H1 (cell line): ENCODE data around the gene SAA1. TPM values are rescaled to one million over a fixed set of nuclear protein-coding genes. Genes with fewer than 3 reads are reported as not detected.
A peak's percentile ranks its signal among the peaks of the same experiment; 100 is the strongest.

ENCODE experiments used
- CTCF ChIA-PET: fragments of 300-600 bp; sonication (Branson Sonifier 250); formaldehyde crosslinking; loops from one replicate; lab custom pipeline; 2021; ENCODE audit not compliant: partially characterized antibody; lab: Charles Lee
- POLR2A ChIA-PET: fragments of 300-600 bp; sonication (Branson Sonifier 250); formaldehyde crosslinking; loops from one replicate; lab custom pipeline; 2021; ENCODE audit warnings: inconsistent platforms; ENCODE audit not compliant: partially characterized antibody; lab: Charles Lee
- DNase-seq, 2 experiments: peaks; one replicate each; pipeline versions ENCODE4 v3.0.0 to v3.0.0-alpha.2; 2010 to 2022; ENCODE audit warnings: low spot score in 2 of 2, low read depth in 1 of 2, mixed read lengths in 1 of 2
- FAIRE-seq: peaks from 2 replicates; lab custom pipeline; 2011; peaks lifted over from hg19 to GRCh38; lab: Jason Lieb, UNC
- H2AFZ ChIP-seq: 2 replicates; pipeline ENCODE4 v1.8.1; 2012; ENCODE audit warnings: low read length, inconsistent platforms
- H2AK5ac ChIP-seq: 2 replicates; pipeline ENCODE4 v1.6.1; 2013; ENCODE audit warnings: low read depth, low read length
- H2BK120ac ChIP-seq: replicated peaks from 2 replicates; pipeline ENCODE3; 2013; ENCODE audit warnings: low read depth, low read length, inconsistent platforms
- H2BK12ac ChIP-seq: 2 replicates; pipeline ENCODE4 v1.6.1; 2013; ENCODE audit warnings: low read depth, low read length
- H2BK15ac ChIP-seq: 2 replicates; pipeline ENCODE4 v1.6.1; 2013; ENCODE audit warnings: low read length
- H2BK20ac ChIP-seq: 2 replicates; pipeline ENCODE4 v1.6.1; 2013; ENCODE audit warnings: low read length
- H2BK5ac ChIP-seq: 2 replicates; pipeline ENCODE4 v1.6.1; 2013; ENCODE audit warnings: low read depth, low read length
- H3K14ac ChIP-seq: 2 replicates; pipeline ENCODE4 v1.6.1; 2013; ENCODE audit warnings: inconsistent platforms; ENCODE audit not compliant: insufficient read length
- H3K18ac ChIP-seq: 2 replicates; pipeline ENCODE4 v1.6.1; 2013; ENCODE audit warnings: low read length; ENCODE audit errors: extremely low read depth
- H3K23ac ChIP-seq: 2 replicates; pipeline ENCODE4 v1.6.1; 2013; ENCODE audit warnings: inconsistent platforms; ENCODE audit not compliant: insufficient read length
- H3K23me2 ChIP-seq: 2 replicates; pipeline ENCODE4 v1.6.1; 2013; ENCODE audit warnings: low read depth, low read length
- H3K27ac ChIP-seq: 2 replicates; pipeline ENCODE4 v1.6.1; 2011; ENCODE audit warnings: low read depth, low read length, inconsistent platforms
- H3K27me3 ChIP-seq, 4 experiments: replicated peaks in 1 of 4; 1 replicate in 1 of 4; 2 replicates in 3 of 4; pipeline versions ENCODE4 v1.6.1 to v1.8.1; 2011 to 2013; ENCODE audit warnings: low read length in 3 of 4, mild to moderate bottlenecking in 3 of 4, inconsistent platforms in 2 of 4, mixed read lengths in 2 of 4, moderate library complexity in 1 of 4; ENCODE audit not compliant: control insufficient read depth in 3 of 4, insufficient read depth in 3 of 4; ENCODE audit errors: extremely low read depth in 1 of 4
- H3K36me3 ChIP-seq, 4 experiments: 2 replicates each; pipeline versions ENCODE4 v1.6.1 to v1.8.1; 2011 to 2013; ENCODE audit warnings: mild to moderate bottlenecking in 4 of 4, low read length in 3 of 4, moderate library complexity in 2 of 4, control low read depth in 1 of 4, inconsistent platforms in 1 of 4; ENCODE audit not compliant: insufficient read depth in 4 of 4, control insufficient read depth in 2 of 4
- H3K4ac ChIP-seq: replicated peaks from 2 replicates; pipeline ENCODE3; 2013; ENCODE audit warnings: low read length, low read depth, mixed read lengths, inconsistent platforms; ENCODE audit not compliant: insufficient read length
- H3K4me1 ChIP-seq, 4 experiments: replicated peaks in 1 of 4; 1 replicate in 1 of 4; 2 replicates in 3 of 4; pipeline versions ENCODE4 v1.6.1 to v1.8.1; 2011 to 2013; ENCODE audit warnings: low read length in 3 of 4, inconsistent platforms in 2 of 4, mixed read lengths in 1 of 4; ENCODE audit not compliant: insufficient read depth in 4 of 4, control insufficient read depth in 3 of 4
- H3K4me2 ChIP-seq, 2 experiments: 2 replicates each; pipeline versions ENCODE4 v1.6.1 to v1.8.1; 2011 to 2013; ENCODE audit warnings: low read depth in 2 of 2, low read length in 2 of 2, control low read depth in 1 of 2, inconsistent platforms in 1 of 2, mild to moderate bottlenecking in 1 of 2; ENCODE audit not compliant: insufficient read depth in 1 of 2
- H3K4me3 ChIP-seq, 4 experiments: fragments of 200-600, 300-600 bp in 1 of 4; sonication (generic), shearing (Covaris generic), sonication (Bioruptor Twin) in 1 of 4; 2 replicates each; pipeline versions ENCODE4 v1.5.1 to v1.8.1; 2011 to 2016; ENCODE audit warnings: low read length in 4 of 4, low read depth in 3 of 4, control low read depth in 2 of 4, inconsistent platforms in 2 of 4, mild to moderate bottlenecking in 2 of 4, mixed read lengths in 1 of 4, moderate library complexity in 1 of 4; ENCODE audit not compliant: insufficient read depth in 2 of 4; ENCODE audit errors: extremely low read depth in 1 of 4
- H3K56ac ChIP-seq: replicated peaks from 2 replicates; pipeline ENCODE3; 2013; ENCODE audit warnings: low read depth, mild to moderate bottlenecking, mixed read lengths, low read length, inconsistent platforms; ENCODE audit not compliant: insufficient read length
- H3K79me1 ChIP-seq: 2 replicates; pipeline ENCODE4 v1.6.1; 2013; ENCODE audit warnings: low read depth, low read length, control low read depth
- H3K79me2 ChIP-seq, 2 experiments: 2 replicates each; pipeline versions ENCODE4 v1.6.1 to v1.8.1; 2012 to 2013; ENCODE audit warnings: low read length in 2 of 2, mild to moderate bottlenecking in 2 of 2, inconsistent platforms in 1 of 2; ENCODE audit not compliant: insufficient read depth in 2 of 2, control insufficient read depth in 1 of 2
- H3K9ac ChIP-seq, 4 experiments: replicated peaks in 1 of 4; 1 replicate in 1 of 4; 2 replicates in 3 of 4; pipeline versions ENCODE4 v1.6.1 to v1.8.1; 2011 to 2013; ENCODE audit warnings: low read depth in 3 of 4, low read length in 3 of 4, control low read depth in 2 of 4, mild to moderate bottlenecking in 2 of 4, moderate library complexity in 2 of 4, inconsistent platforms in 1 of 4; ENCODE audit errors: extremely low read depth in 1 of 4
- H3K9me3 ChIP-seq, 2 experiments: 2 replicates each; pipeline versions ENCODE4 v1.6.1 to v1.8.1; 2012 to 2013; ENCODE audit warnings: mild to moderate bottlenecking in 2 of 2, moderate library complexity in 2 of 2, control low read depth in 1 of 2, inconsistent platforms in 1 of 2, low read depth in 1 of 2, low read length in 1 of 2, mixed read lengths in 1 of 2; ENCODE audit not compliant: insufficient read depth in 2 of 2
- H4K20me1 ChIP-seq, 2 experiments: replicated peaks in 1 of 2; 2 replicates each; pipeline versions ENCODE3 to v1.8.1; 2011 to 2013; ENCODE audit warnings: inconsistent platforms in 2 of 2, low read length in 2 of 2, mild to moderate bottlenecking in 1 of 2; ENCODE audit not compliant: insufficient read depth in 2 of 2, control insufficient read depth in 1 of 2
- H4K5ac ChIP-seq: 2 replicates; pipeline ENCODE4 v1.6.1; 2013; ENCODE audit warnings: low read length, low read depth, mixed read lengths, inconsistent platforms; ENCODE audit not compliant: insufficient read length
- H4K8ac ChIP-seq: 2 replicates; pipeline ENCODE4 v1.8.0; 2013; ENCODE audit warnings: mild to moderate bottlenecking, moderate library complexity, low read length, inconsistent platforms; ENCODE audit not compliant: insufficient read depth; ENCODE audit errors: extremely low read depth
- H4K91ac ChIP-seq: replicated peaks from 2 replicates; pipeline ENCODE3; 2013; ENCODE audit warnings: low read length, mixed read lengths, inconsistent platforms; ENCODE audit not compliant: insufficient read length
- CTBP2 ChIP-seq: IDR thresholded peaks from 2 replicates; pipeline ENCODE4 v1.7.0; 2011; ENCODE audit warnings: borderline replicate concordance, mild to moderate bottlenecking, moderate library complexity, mixed read lengths, low read length; ENCODE audit not compliant: insufficient read depth, insufficient read length
- JUND ChIP-seq: IDR thresholded peaks from 2 replicates; pipeline ENCODE4 v1.6.1; 2011; ENCODE audit warnings: mild to moderate bottlenecking, improper control_type of control experiment, low read length
- POLR2AphosphoS5 ChIP-seq: IDR thresholded peaks from 2 replicates; pipeline ENCODE4 v1.6.1; 2011; ENCODE audit warnings: low read depth, low read length
- POU5F1 ChIP-seq: IDR thresholded peaks from 2 replicates; pipeline ENCODE4 v1.6.1; 2011; ENCODE audit warnings: low read depth, mild to moderate bottlenecking, low read length, moderate library complexity
- SRF ChIP-seq: IDR thresholded peaks from 2 replicates; pipeline ENCODE4 v1.6.1; 2011; ENCODE audit warnings: mild to moderate bottlenecking, low read depth, low read length, moderate library complexity
- TCF12 ChIP-seq: IDR thresholded peaks from 2 replicates; pipeline ENCODE4 v1.6.1; 2011; ENCODE audit warnings: low read depth, mild to moderate bottlenecking, low read length
- WGBS, 2 experiments: shearing (Covaris generic) in 1 of 2; methylation state at CpG; one replicate each; pipeline versions ENCODE4 v1.1.6 to v1.1.7; 2013 to 2015; ENCODE audit warnings: low lambda C conversion rate in 2 of 2, mixed read lengths in 2 of 2, inconsistent platforms in 1 of 2, low coverage in 1 of 2, missing lambda C conversion rate in 1 of 2; ENCODE audit not compliant: insufficient replicate concordance in 2 of 2, insufficient coverage in 1 of 2, insufficient read length in 1 of 2; ENCODE audit errors: extremely low coverage in 1 of 2, missing lambda C conversion rate in 1 of 2; 5-methylcytosine and 5-hydroxymethylcytosine counted together
- long read RNA-seq, 2 experiments: library from RNA in 1 of 2; library from capped mRNA in 1 of 2; stranded (forward); transcript quantifications; one replicate each; pipeline ENCODE4 v2.0.0, GENCODE V29; 2021; ENCODE audit warnings: inconsistent platforms in 1 of 2
- polyA minus RNA-seq, 3 experiments: library from RNA; depleted of rRNA, polyadenylated mRNA; stranded (reverse); fragments of >200 nt; gene quantifications; 1 replicate in 2 of 3; 2 replicates in 1 of 3; pipeline ENCODE4 v1.2.3, GENCODE V29; 2011
- polyA plus RNA-seq, 7 experiments: library from polyadenylated mRNA; depleted of rRNA in 3 of 7; stranded (reverse) in 5 of 7; unstranded in 2 of 7; fragments of >200 nt in 5 of 7; fragments of 200-250 nt in 2 of 7; gene quantifications; 1 replicate in 5 of 7; 2 replicates in 1 of 7; 4 replicates in 1 of 7; pipeline versions ENCODE4 v1.2.1 to v1.2.3, GENCODE V29; 2011 to 2013; ENCODE audit warnings: missing spikeins in 2 of 7, mixed read lengths in 2 of 7
- total RNA-seq: library from RNA; stranded (reverse); fragmentation: NEBNext Ultra II Directional; extraction: Animal tissue kit (Norgen Biotek cat#: 25700); gene quantifications from 2 replicates; pipeline ENCODE4 v1.2.1, GENCODE V29; 2021
- TF ChIP-seq, protein P1 (sequence below): IDR thresholded peaks from 2 replicates; pipeline ENCODE4 v1.6.1; 2012; ENCODE audit warnings: inconsistent platforms

The SAA1 gene
- not detected in 2 replicates for total RNA-seq
- polyA plus RNA-seq (2011; rRNA removed), result 0.41 TPM in 1 of 2 replicates, not detected in the other
- 0.21 TPM for polyA plus RNA-seq (2011; cell fraction: cytosol; rRNA removed)
- 0.43 TPM for polyA plus RNA-seq (2011; cell fraction: nucleus; rRNA removed)
- polyA plus RNA-seq (2012, experiment 1 of 2), result 0.32 to 0.37 TPM in 2 of 4 replicates, not detected in the others
- polyA plus RNA-seq (2012, experiment 2 of 2), result 0.84 TPM
- polyA plus RNA-seq (2013, experiment 1 of 2), result not detected
- not detected for polyA plus RNA-seq (2013, experiment 2 of 2)
- not detected in 2 replicates for polyA minus RNA-seq (2011; rRNA and poly(A)+ RNA removed)
- polyA minus RNA-seq (2011; cell fraction: cytosol; rRNA and poly(A)+ RNA removed), result not detected
- not detected for polyA minus RNA-seq (2011; cell fraction: nucleus; rRNA and poly(A)+ RNA removed)
- long read RNA-seq, experiment 1, result 0 reads
- long read RNA-seq, experiment 2, result 0 reads

DNA sequence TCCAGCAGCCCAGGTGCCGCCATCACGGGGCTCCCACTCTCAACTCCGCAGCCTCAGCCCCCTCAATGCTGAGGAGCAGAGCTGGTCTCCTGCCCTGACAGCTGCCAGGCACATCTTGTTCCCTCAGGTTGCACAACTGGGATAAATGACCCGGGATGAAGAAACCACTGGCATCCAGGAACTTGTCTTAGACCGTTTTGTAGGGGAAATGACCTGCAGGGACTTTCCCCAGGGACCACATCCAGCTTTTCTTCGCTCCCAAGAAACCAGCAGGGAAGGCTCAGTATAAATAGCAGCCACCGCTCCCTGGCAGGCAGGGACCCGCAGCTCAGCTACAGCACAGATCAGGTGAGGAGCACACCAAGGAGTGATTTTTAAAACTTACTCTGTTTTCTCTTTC is at the start of gene SAA1:
SAA1 (plus strand) TSS at position 316 of the 400 bp plus-strand sequence. CDS start 624 bp downstream, outside the sequence.
- CTCF ChIA-PET, result interaction anchor here (1.2 to 1.5 kb wide), 3 partner anchors 22 to 151 kb away, joined by 3 to 9 read pairs (median 7); no protein-coding TSS in a partner anchor
- H3K14ac ChIP-seq, result no peak within 1 kb of the TSS
- no peak within 1 kb of the TSS for H2AK5ac ChIP-seq
- H3K4me3 ChIP-seq, result no peak within 1 kb of the TSS
- POLR2A ChIA-PET, result interaction anchor here (0.8 kb wide), 1 partner anchor 129 kb away, joined by 3 read pairs; no protein-coding TSS in a partner anchor
- no peaks in the 10 kb centered on the region for H3K79me1 ChIP-seq
- H2AFZ ChIP-seq, result no peak within 1 kb of the TSS
- H4K20me1 ChIP-seq, result no peaks in the 10 kb centered on the region
- H4K5ac ChIP-seq, result no peak within 1 kb of the TSS
- no peaks in the 10 kb centered on the region for H3K36me3 ChIP-seq
- H3K56ac ChIP-seq, result no peak within 1 kb of the TSS
- no peak within 1 kb of the TSS for H3K18ac ChIP-seq
- H3K27me3 ChIP-seq, result no peaks in the 10 kb centered on the region
- H3K4me2 ChIP-seq, result no peak within 1 kb of the TSS
- no peaks in the 10 kb centered on the region; a peak in 1 of 4 replicates for H3K9me3 ChIP-seq
- H2BK5ac ChIP-seq, result no peak within 1 kb of the TSS
- no peak within 1 kb of the TSS for H4K8ac ChIP-seq
- no peak within 1 kb of the TSS for H3K23ac ChIP-seq
- no peak within 1 kb of the TSS for H4K91ac ChIP-seq
- H3K79me2 ChIP-seq, result no peaks in the 10 kb centered on the region
- no peak for DNase-seq
- no peak within 1 kb of the TSS for H2BK20ac ChIP-seq
- no peaks in the 10 kb centered on the region; the same call in 1 of the 2 replicates for H3K23me2 ChIP-seq
- TF ChIP-seq CTBP2 (no peak), SRF (no peak), POU5F1 (no peak), JUND (no peak), TCF12 (no peak), POLR2AphosphoS5 (no peak)
- TF ChIP-seq, protein P1, sequence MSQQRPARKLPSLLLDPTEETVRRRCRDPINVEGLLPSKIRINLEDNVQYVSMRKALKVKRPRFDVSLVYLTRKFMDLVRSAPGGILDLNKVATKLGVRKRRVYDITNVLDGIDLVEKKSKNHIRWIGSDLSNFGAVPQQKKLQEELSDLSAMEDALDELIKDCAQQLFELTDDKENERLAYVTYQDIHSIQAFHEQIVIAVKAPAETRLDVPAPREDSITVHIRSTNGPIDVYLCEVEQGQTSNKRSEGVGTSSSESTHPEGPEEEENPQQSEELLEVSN, result 0 out of 2 replicates have a peak, but pooled peaks have one; percentile 31
- H3K4me1 ChIP-seq, result peaks cover 0 to 3% (median under 1%) of the 10 kb centered on the region in 4 experiments; a peak in 2 of 7 replicates
- H3K4ac ChIP-seq, result no peak within 1 kb of the TSS
- no peak within 1 kb of the TSS for H2BK120ac ChIP-seq
- H2BK12ac ChIP-seq, result 0 out of 2 replicates have a peak within 1 kb of the TSS, but pooled peaks have one; percentile 17
- H2BK15ac ChIP-seq, result no peak within 1 kb of the TSS
- H3K9ac ChIP-seq, result no peak within 1 kb of the TSS
- WGBS, 2 experiments, result 88% methylated on average over 8 of the region's 8 CpGs; no CpG with 5 or more reads in 1 of the 2 experiments
- FAIRE-seq, result no peak
- no peak within 1 kb of the TSS for H3K27ac ChIP-seq
